22Rv1 (cell line): ENCODE results near the gene TCTN1.

ENCODE experiments used
- CTCF ChIP-seq: fragments of 450-650 bp; IDR thresholded peaks from 2 replicates; pipeline ENCODE4 v1.5.1; 2017; ENCODE audit warnings: mild to moderate bottlenecking
- ZFX ChIP-seq: fragments of 450-650 bp; IDR thresholded peaks from 2 replicates; pipeline ENCODE4 v1.6.1; 2017; ENCODE audit warnings: antibody characterized with exemption, borderline replicate concordance

DNA sequence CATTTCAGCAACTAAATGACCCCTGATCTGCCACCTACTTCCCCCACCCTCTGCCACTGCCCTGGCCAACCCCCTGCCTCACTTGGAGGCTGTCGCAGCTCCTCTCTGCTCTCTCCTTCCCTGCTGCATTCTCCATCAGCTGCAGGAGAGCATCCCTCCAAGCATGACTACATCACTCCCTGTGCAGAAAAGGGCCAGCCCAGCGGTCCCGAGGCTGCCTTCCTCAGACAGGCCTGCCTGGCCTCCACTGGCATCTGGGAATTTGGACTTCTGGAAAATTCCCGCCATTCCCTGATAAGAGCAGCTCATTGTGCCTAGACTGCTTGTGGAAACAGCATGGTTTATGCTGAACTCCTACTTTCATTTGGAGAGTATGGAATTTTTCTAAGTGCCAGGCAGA, 62.2 kb downstream of the TCTN1 start:
- TF ChIP-seq CTCF (no peak), ZFX (no peak)
